Activated T-helper 2 cell treated with anti-CD3 and anti-CD28 coated beads, Interferon-gamma antibody, Interleukin-2, Interleukin-4, amounts not matched to agents 10 μg/mL and 5 μg/mL and 100 μg/mL, durations not matched to agents 14 hours and 24 hours and 36 hours (primary cell): ENCODE measurements around the gene TP53TG3B. TPM values are rescaled to one million over a fixed set of nuclear protein-coding genes. Genes with fewer than 3 reads are reported as not detected.
"Not testable (repeated sequence)": the region's sequence is repeated elsewhere in the genome, so short reads cannot be mapped to it uniquely, and the experiment has no call there.

Experiments used
- DNase-seq: peaks from one replicate; pipeline ENCODE4 v3.0.0; 2021; ENCODE audit warnings: low spot score
- H3K27ac Mint-ChIP-seq: one replicate; pipeline ENCODE4 v1.8.0; 2021; ENCODE audit warnings: mixed read lengths
- H3K27me3 Mint-ChIP-seq: one replicate; pipeline ENCODE4 v1.8.0; 2021; ENCODE audit warnings: low read depth, mixed read lengths
- H3K36me3 Mint-ChIP-seq: one replicate; pipeline ENCODE4 v1.8.0; 2021; ENCODE audit warnings: low read depth, mixed read lengths
- H3K4me1 Mint-ChIP-seq: one replicate; pipeline ENCODE4 v1.8.0; 2021; ENCODE audit warnings: low read depth, mixed read lengths
- H3K4me3 Mint-ChIP-seq: one replicate; pipeline ENCODE4 v1.8.0; 2021; ENCODE audit warnings: low read depth, mild to moderate bottlenecking, moderate library complexity, mixed read lengths
- H3K9me3 Mint-ChIP-seq: one replicate; pipeline ENCODE4 v1.8.0; 2021; ENCODE audit warnings: mixed read lengths
- intact Hi-C: fragments of 100-400 bp; cut with micrococcal nuclease; formaldehyde crosslinking; loops from one replicate; pipeline ENCODE4 v1.15.1; 2023
- total RNA-seq: library from RNA; stranded (reverse); gene quantifications from 2 replicates; pipeline ENCODE4 v1.2.3, GENCODE V29; 2022

Gene TP53TG3B
- not detected in 2 replicates for total RNA-seq

GRCh38 chr16:33360541-33360940 is at the start of gene TP53TG3B:
TP53TG3B (plus strand) TSS chr16:33360841; CDS start chr16:33360909, 68 bp downstream.
- DNase-seq, H3K36me3 Mint-ChIP-seq, H3K4me3 Mint-ChIP-seq, H3K27me3 Mint-ChIP-seq, H3K9me3 Mint-ChIP-seq, H3K4me1 Mint-ChIP-seq, H3K27ac Mint-ChIP-seq, intact Hi-C loops: not testable (repeated sequence)

DNA sequence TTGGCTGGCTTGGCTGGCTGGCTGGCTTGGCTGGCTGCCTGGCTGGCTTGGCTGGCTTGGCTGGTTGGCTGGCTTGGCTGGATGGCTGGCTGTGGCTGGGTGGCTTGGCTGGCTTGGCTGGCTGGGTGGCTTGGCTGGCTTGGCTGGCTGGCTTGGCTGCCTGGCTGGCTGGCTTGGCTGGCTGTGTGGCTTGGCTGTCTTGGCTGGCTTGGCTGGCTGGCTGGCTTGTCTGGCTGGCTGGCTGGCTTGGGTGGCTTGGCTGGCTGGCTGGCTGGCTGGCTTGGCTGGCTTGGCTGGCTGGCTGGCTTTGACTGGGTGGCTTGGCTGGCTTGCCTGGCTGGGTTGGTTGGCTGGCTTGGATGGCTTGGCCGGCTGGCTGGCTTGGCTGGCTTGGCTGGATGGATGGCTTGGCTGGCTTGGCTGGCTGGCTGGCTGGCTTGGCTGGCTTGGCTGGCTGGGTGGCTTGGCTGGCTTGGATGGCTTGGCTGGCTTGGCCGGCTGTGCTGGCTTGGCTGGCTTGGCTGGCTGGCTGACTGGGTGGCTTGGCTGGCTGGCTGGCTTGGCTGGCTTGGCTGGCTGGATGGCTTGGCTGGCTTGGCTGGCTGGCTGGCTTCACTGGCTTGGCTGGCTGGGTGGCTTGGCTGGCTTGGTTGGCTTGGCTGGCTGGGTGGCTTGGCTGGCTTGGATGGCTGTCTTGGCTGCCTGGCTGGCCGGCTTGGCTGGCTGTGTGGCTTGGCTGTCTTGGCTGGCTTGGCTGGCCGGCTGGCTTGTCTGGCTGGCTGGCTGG is 24.2 kb upstream of the TP53TG3B start:
- DNase-seq: peak; percentile 42
- H3K27me3 Mint-ChIP-seq, H3K36me3 Mint-ChIP-seq, H3K9me3 Mint-ChIP-seq, intact Hi-C loops, H3K27ac Mint-ChIP-seq, H3K4me3 Mint-ChIP-seq, H3K4me1 Mint-ChIP-seq: not testable (repeated sequence)

- H3K4me3 Mint-ChIP-seq, H3K27me3 Mint-ChIP-seq, H3K36me3 Mint-ChIP-seq, H3K27ac Mint-ChIP-seq, intact Hi-C loops, H3K9me3 Mint-ChIP-seq, H3K4me1 Mint-ChIP-seq: not testable (repeated sequence)
- peak; percentile 18 for DNase-seq
Measured at GRCh38 chr16:33337627-33338542, 22.8 kb upstream of the TP53TG3B start.

DNA sequence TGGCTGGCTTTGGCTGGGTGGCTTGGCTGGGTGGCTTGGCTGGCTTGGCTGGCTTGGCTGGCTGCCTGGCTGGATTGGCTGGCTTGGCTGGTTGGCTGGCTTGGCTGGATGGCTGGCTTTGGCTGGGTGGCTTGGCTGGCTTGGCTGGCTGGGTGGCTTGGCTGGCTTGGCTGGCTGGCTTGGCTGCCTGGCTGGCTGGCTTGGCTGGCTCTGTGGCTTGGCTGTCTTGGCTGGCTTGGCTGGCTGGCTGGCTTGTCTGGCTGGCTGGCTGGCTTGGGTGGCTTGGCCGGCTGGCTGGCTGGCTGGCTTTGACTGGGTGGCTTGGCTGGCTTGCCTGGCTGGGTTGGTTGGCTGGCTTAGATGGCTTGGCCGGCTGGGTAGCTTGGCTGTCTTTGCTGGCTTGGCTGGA is 22.1 kb upstream of the TP53TG3B start:
- H3K4me1 Mint-ChIP-seq, intact Hi-C loops, H3K36me3 Mint-ChIP-seq, H3K27ac Mint-ChIP-seq, H3K27me3 Mint-ChIP-seq, H3K9me3 Mint-ChIP-seq, H3K4me3 Mint-ChIP-seq: not testable (repeated sequence)
- peak; percentile 14 for DNase-seq

DNA sequence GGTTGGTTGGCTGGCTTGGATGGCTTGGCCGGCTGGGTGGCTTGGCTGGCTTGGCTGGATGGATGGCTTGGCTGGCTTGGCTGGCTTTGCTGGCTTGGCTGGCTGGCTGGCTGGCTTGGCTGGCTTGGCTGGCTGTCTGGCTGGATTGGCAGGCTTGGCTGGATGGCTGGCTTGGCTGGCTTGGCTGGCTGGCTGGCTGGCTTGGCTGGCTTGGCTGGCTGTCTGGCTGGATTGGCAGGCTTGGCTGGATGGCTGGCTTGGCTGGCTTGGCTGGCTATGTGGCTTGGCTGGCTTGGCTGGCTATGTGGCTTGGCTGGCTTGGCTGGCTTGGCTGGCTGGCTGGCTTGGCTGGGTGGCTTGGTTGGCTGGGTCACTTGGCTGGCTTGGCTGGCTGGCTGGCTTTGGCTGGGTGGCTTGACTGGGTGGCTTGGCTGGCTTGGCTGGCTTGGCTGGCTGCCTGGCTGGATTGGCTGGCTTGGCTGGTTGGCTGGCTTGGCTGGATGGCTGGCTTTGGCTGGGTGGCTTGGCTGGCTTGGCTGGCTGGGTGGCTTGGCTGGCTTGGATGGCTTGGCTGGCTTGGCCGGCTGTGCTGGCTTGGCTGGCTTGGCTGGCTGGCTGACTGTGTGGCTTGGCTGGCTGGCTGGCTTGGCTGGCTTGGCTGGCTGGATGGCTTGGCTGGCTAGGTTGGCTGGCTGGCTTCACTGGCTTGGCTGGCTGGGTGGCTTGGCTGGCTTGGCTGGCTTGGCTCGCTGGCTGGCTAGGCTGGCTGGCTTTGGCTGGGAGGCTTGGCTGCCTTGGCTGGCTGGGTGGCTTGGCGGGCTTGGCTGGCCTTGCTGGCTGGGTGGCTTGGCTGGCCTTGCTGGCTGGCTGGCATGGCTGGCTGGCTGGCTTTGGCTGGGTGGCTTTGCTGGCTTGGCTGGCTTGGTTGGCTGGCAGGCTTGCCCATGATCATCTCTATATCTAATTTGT is 21.3 kb upstream of the TP53TG3B start:
- H3K27me3 Mint-ChIP-seq, intact Hi-C loops, H3K4me1 Mint-ChIP-seq, H3K4me3 Mint-ChIP-seq, H3K36me3 Mint-ChIP-seq, H3K27ac Mint-ChIP-seq, H3K9me3 Mint-ChIP-seq: not testable (repeated sequence)
- peak; percentile 52 for DNase-seq

Other genes with a start within 250 kb of the TP53TG3B start
- gene TP53TG3C, start 166.6 kb upstream of the TP53TG3B start, total RNA-seq: not detected in 2 replicates
- not detected in 2 replicates for gene TP53TG3E, start 56.5 kb upstream of the TP53TG3B start, total RNA-seq
- not detected in 2 replicates for gene TP53TG3F, start 98.8 kb downstream of the TP53TG3B start, total RNA-seq